HFFc6 (cell line): ENCODE measurements around the gene UQCRC2. TPM values are rescaled to one million over a fixed set of nuclear protein-coding genes. Genes with fewer than 3 reads are reported as not detected.
A peak's percentile ranks its signal among the peaks of the same experiment; 100 is the strongest.

Experiments used
- DNase-seq: peaks from one replicate; pipeline ENCODE4 v3.0.0-alpha.2; 2018
- H3K27ac Mint-ChIP-seq: 2 replicates; pipeline ENCODE4 v1.8.0; 2020; ENCODE audit warnings: mild to moderate bottlenecking, mixed read lengths
- H3K27me3 Mint-ChIP-seq: 2 replicates; pipeline ENCODE4 v1.8.0; 2021; ENCODE audit warnings: mild to moderate bottlenecking, moderate library complexity, mixed read lengths; ENCODE audit not compliant: insufficient read depth
- H3K36me3 Mint-ChIP-seq: 2 replicates; pipeline ENCODE4 v1.8.0; 2021; ENCODE audit warnings: low read depth, mixed read lengths
- H3K4me1 Mint-ChIP-seq: 2 replicates; pipeline ENCODE4 v1.8.0; 2020; ENCODE audit warnings: low read depth, mixed read lengths
- H3K4me3 Mint-ChIP-seq: 2 replicates; pipeline ENCODE4 v1.8.0; 2020; ENCODE audit warnings: mild to moderate bottlenecking, moderate library complexity, mixed read lengths
- H3K9me3 Mint-ChIP-seq: 2 replicates; pipeline ENCODE4 v1.8.0; 2020; ENCODE audit warnings: mild to moderate bottlenecking, mixed read lengths
- CTCF ChIP-seq: fragments of 200-600 bp; sonication (generic); IDR thresholded peaks from 2 replicates; pipeline ENCODE4 v1.5.0; 2021; ENCODE audit warnings: antibody characterized with exemption, mild to moderate bottlenecking
- total RNA-seq, 6 experiments: library from RNA; stranded (reverse); fragmentation: NEBNext Ultra II Directional; extraction: Animal tissue kit (Norgen Biotek cat#: 25700); gene quantifications; 2 replicates in 1 of 6; 3 replicates in 5 of 6; pipeline ENCODE4 v1.2.3, GENCODE V29; 2021

Gene UQCRC2
- total RNA-seq, 6 experiments from 2014 or later: 169 to 187 (median 173) TPM

GRCh38 chr16:21953541-21953902 is 361 bp downstream of the UQCRC2 start:
- no peak for DNase-seq
- Mint-ChIP-seq H3K36me3 (peaks cover 13% of the 10 kb centered on the region), H3K27ac (peak overlapping the region; percentile 99), H3K4me3 (peak overlapping the region; percentile 100), H3K9me3 (no peaks in the 10 kb centered on the region), H3K4me1 (peaks cover 22% of the 10 kb centered on the region), H3K27me3 (peaks cover 3% of the 10 kb centered on the region)
- TF ChIP-seq CTCF: no peak

GRCh38 chr16:21957714-21958346 is 4.7 kb downstream of the UQCRC2 start:
- no peak for DNase-seq
- Mint-ChIP-seq H3K27me3 (no peaks in the 10 kb centered on the region; the same call in 1 of the 2 replicates), H3K9me3 (no peaks in the 10 kb centered on the region), H3K4me1 (peaks cover 8% of the 10 kb centered on the region), H3K4me3 (no peak overlapping the region), H3K36me3 (peaks cover 38% of the 10 kb centered on the region), H3K27ac (no peak overlapping the region)
- TF ChIP-seq CTCF: no peak

- no peak for TF ChIP-seq CTCF
- peaks cover 28% of the 10 kb centered on the region for H3K36me3 Mint-ChIP-seq
- no peaks in the 10 kb centered on the region; the same call in 1 of the 2 replicates for H3K27me3 Mint-ChIP-seq
- no peak overlapping the region for H3K4me3 Mint-ChIP-seq
- H3K9me3 Mint-ChIP-seq: no peaks in the 10 kb centered on the region
- H3K4me1 Mint-ChIP-seq: peaks cover 6% of the 10 kb centered on the region
- DNase-seq: no peak
- no peak overlapping the region for H3K27ac Mint-ChIP-seq
Measured at GRCh38 chr16:21959050-21959449, 5.9 kb downstream of the UQCRC2 start.

DNA sequence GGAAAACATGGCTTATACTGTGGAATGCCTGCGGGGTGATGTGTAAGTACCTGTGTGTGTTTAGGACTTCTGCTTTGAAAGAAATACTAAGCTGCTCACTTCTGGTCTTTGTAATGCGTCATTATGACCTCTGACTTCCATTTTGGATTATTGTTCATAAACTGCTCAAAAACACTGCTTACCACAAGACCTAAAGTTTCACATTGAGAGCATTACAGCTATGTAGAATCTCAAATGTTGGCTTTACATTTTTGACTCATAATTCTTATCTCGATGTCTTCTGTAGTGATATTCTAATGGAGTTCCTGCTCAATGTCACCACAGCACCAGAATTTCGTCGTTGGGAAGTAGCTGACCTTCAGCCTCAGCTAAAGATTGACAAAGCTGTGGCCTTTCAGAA is 9.3 kb downstream of the UQCRC2 start:
- Mint-ChIP-seq H3K36me3 (peaks cover 40% of the 10 kb centered on the region), H3K4me1 (no peaks in the 10 kb centered on the region), H3K4me3 (no peak overlapping the region), H3K27ac (no peak overlapping the region), H3K9me3 (no peaks in the 10 kb centered on the region), H3K27me3 (no peaks in the 10 kb centered on the region; the same call in none of the 2 replicates)
- no peak for TF ChIP-seq CTCF
- no peak for DNase-seq

DNA sequence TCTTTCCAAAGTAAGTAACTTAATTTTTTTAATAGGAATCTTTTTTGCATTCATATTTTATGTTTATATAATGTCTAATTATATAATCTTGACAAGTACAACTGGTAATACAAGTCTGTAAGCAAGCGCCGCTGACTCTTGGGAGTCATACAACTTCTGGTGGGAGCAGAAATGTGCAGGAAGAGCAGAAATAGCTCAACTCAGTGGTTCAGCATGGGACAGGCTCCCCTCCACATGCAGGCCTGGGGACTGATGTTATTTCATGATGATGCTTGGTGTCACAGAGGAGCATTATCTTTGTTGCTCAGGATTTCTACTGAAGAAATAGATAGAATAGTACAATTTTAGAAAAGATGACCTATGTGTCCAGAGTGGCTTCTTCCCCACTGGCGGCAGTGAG is 10.7 kb downstream of the UQCRC2 start:
- TF ChIP-seq CTCF: no peak
- Mint-ChIP-seq H3K36me3 (peaks cover 43% of the 10 kb centered on the region), H3K27me3 (no peaks in the 10 kb centered on the region; the same call in 1 of the 2 replicates), H3K4me1 (no peaks in the 10 kb centered on the region), H3K27ac (no peak overlapping the region), H3K4me3 (no peak overlapping the region), H3K9me3 (no peaks in the 10 kb centered on the region)
- DNase-seq: no peak
